GM19455 (cell line): ENCODE data around the gene TBC1D8.
"Not testable (repeated sequence)": the region's sequence is repeated elsewhere in the genome, so short reads cannot be mapped to it uniquely, and the experiment has no call there.

Experiments
- ATAC-seq: cut with Tn5 transposase; IDR thresholded peaks from one replicate; pipeline ENCODE4 v1.9.1; 2021; ENCODE audit not compliant: unreplicated experiment

The TBC1D8 gene

DNA sequence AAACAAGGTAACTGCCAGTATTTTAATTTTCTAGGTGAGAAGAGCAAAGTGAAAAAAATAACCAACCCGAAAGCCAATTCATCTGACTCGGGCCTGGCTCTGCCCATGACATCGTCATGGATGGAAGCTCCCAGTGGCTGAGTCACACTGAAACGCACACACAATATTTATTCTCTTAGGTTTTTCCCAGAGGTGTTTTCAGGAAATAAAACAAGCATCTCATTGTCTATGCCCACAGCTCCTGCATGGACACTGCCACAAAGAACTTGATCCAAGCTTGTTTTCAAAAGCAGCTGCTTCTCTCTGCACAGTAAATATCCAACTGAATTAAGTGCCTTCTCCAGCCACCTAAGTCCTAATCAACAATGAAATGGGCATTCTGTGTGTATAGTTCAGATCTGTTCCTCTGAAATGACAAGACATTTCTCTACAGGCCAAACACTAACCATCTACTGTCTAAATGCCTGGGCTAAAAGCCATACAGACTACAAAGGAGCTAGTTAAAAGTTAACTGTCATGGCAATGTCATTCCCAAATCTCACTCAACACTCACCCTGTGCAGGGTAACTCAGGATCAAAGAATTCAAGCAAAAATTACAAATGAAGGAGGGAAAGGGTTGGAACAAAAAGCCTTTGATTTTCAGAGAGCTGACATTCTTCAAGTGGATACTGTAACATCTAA, 86.2 kb downstream of the TBC1D8 start:
- ATAC-seq: no peak

DNA sequence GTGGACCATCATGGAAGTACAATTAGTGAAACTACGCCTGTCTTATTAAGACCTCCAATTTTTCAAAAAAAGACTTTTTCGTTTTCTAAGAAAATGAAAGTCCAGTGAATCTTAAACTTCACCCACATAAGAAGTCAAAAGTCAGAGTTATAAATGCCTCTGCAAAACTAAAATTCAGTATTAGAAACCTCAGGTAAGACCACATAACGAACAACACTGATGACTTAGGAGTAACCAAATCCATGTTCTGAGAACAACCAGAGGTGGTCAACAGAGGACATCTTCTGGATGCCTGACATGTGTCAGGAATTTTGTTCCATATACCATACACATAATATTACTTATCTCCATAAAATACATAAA, 86.7 kb downstream of the TBC1D8 start:
- no peak for ATAC-seq

DNA sequence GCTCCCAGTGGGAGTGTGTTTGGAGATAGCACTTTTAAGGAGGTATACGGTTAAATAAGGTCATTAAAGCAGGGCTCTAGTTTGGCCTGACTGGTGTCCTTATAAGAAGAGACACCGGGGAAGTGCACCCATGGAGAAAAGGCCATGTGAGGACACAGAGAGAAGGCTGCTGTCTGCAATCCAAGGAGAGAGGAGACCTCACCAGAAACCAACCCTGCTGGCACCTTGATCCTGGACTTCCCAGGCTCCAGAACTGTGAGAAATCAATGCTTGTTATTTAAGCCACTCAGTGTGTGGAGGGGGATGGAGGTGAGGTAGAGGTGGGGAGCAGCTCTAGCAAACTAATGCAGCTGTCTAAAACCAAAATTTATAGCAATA, 87.1 kb downstream of the TBC1D8 start:
- no peak for ATAC-seq

DNA sequence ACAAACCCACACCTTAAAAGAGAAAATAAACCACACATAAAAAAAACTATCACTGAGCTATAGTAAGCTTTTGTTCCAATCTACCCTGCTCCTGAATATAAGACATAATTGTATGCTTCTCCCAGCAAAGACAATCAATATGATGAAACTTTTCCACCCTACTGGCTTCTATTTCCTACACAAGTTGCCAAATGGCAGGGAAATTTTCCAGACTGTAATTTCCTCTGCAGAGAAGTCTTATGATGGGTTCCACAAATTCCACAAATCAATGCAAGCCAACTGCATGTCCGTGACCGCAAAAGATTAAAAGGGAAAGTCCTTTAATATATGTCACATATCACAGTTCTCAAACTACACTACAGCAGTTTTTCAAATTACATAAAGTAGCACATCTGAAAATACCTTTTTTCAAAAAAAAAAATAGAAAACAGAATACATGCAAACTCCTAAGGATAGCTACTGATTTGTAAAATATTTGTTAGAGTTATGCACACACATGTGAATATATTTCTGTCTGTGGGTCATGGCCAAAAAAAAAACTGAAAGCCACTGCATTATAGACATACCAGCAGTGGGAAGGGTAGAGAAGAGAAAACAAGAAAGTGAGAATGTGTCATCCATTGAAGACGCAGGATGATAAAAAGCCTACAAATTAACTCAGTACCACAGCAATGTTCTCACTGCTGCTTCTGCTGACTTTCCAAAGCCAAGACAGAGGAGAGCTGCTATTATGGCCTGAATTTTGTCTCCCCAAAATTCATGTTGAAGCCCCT, 87.6 kb downstream of the TBC1D8 start:
- ATAC-seq: no peak

DNA sequence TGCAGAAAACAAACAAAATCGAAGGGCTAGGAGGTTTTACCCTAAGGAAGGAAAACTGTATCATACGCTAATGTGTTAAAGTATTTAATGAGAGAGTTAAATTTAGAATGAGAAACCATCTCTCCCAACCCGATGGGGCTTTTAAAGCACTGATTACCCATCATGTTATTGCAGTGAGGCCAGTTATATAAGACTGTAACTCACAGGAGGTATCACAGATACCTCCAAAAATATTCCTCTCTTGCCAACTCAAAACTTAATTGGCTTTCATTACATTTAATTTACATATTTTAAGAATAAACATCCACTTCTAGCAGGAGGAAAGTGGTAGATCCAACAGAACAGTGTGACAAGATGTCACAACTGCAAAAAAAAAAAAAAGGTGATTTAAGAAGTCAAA, 92.8 kb downstream of the TBC1D8 start:
- ATAC-seq: no peak

DNA sequence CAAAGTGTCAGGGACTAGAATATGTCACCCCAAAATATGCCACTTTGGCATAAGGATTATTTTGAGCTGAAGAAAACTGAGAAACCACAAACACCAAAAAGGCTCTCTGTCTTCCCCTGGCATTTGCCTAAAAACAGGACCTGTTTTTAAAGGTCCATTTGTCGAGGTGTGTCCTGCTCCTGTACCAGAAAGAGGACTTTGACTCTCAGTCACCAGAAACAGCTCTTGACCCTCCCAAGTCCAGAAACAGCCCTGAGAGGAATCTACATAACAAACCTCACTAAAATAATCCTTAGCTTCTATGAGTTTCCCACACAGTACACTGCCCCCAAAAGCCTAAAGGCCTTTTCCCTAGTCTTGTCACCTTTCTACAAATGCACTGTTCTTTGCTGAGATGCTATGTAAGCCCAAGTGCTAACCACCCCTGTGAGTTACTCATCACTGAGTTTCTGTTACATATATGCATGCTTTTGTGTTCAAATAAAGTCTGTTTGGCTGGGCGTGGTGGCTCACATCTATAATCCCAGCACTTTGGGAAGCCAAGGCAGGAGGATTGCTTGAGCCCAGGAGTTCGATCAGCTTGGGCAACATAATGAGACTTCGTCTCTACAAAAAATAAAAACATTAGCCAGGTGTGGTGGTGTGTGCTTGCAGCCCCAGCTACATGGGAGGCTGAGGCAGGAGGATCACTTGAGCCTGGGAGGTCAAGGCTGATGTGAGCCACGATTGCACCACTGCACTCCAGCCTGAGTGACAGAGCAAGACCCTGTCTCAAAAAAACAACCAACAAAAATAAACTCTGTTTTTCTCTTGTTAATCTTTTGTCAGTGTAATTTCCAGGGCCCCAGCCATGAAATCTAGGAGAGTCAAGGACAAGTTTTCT, 93.9 kb downstream of the TBC1D8 start:
- ATAC-seq: no peak

DNA sequence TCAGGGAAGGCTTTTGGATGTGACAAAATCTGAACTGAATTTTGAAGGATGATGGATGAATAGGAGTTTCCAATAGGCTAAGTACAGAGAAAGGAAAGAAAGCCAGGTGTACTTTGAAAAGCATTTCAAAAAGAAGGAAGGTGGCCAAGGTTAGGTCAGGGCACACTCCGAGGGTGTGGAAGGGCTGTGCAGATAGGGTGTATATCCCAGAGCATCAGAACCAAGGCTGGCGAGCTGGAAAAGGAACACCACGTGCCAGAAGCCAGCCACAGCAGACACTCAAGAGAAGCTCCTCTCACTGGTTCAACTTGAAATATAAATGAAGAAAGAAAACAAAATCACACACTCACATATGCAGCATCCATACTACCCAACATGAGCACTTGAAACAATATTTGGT, 98.1 kb downstream of the TBC1D8 start:
- ATAC-seq: no peak

DNA sequence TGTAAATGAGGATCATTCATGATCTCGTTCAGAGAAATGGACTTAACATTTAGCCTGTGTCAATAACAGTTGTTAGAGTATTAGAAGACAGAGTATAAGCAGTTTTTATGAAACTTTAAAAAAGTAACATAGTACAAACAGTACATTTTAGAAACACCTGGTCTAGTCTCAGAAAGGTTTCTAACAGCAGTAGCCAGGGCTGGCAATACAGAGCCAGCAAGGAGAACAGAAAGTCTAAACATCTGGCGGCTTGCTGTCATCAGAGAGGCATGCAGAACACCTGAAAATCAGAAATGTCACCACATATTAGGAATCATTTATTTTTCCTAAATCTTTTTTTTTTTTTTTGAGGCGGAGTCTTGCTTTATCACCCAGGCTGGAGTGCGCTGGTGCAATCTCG, 99.0 kb downstream of the TBC1D8 start:
- ATAC-seq: no peak

DNA sequence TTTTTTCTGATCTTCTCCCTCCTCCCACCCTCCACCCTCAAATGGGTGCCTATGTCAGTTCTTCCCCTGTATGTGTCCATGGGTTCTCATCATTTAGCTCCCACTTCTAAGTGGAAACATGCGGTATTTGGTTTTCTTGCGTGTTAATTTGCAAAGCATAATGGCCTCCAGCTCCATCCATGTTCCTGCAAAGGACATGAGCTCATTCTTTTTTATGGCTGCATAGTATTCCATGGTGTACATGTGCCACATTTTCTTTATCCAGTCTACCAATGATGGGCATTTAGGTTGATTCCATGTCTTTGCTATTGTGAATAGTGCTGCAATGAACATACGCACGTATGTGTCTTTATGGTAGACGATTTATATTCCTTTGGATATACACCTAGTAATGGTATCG, 100.3 kb downstream of the TBC1D8 start:
- ATAC-seq: not testable (repeated sequence)

DNA sequence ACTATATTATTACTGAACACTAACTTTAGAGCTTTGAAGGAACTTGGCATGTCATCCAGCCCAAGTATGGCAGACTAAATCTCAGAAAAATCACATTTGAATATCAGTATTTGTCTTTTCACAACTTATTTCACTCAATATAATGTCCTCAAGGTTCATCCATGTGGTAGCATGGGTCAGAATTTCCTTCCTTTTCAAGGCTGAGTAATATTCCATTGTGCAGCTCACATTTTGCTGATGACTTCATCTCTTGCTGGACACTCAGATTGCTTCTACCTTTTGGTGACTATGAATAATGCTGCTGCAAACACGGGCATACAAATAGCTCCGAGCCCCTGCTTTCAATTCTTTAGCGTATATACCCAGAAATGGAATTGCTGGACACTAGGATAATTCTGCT, 102.4 kb downstream of the TBC1D8 start:
- no peak for ATAC-seq

DNA sequence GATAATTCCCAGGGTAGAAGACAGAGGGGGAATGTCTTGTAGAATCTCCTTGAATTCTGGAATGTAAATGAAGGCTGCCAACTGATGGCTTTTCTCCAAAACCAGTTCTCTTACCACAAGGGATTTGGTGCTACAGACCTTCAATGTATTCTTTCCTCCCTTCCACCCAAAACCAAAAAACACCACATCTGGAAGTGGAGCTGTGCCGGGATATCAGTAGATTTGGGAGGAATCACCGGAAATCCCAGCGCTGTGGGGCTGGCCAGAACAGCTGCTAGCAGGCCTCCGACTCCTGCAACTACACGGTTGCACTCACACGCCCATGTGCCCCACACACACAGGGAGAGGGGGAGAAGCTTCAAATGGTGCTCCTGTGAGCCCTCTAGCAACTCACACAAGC, 103.4 kb downstream of the TBC1D8 start:
- no peak for ATAC-seq

DNA sequence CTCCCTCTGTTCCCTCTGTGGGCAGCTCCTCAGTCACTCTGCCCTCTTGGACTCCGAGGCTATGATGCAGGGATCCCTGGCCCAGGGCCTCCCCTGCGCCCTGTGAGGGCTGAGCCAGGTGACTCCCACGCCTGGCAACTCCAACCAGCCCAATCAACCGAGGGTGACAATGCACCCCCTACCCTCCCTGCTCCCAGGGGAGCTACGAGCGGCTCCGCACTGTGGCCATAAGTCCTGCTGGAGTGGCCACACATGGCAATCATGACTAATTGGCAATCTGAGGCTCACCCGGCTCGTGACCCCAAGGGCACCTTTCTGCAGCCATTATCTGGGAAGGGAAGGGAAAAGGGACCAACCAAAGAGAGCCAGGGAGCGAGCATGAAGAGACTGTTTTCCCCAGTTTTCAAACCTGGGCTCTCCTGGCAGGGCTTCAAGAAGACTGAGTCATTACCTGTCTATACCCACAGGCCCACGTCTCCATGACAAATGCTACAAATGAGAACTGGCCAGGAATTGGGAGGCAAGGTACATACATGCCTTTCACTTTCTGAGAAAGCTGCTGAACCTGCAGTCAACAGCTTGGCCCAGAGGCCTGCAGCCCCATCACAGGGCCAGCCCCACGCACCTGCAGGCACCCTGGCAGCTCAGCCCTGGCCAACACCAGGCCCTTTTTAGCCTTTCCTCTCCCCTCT, 104.0 kb downstream of the TBC1D8 start:
- no peak for ATAC-seq

DNA sequence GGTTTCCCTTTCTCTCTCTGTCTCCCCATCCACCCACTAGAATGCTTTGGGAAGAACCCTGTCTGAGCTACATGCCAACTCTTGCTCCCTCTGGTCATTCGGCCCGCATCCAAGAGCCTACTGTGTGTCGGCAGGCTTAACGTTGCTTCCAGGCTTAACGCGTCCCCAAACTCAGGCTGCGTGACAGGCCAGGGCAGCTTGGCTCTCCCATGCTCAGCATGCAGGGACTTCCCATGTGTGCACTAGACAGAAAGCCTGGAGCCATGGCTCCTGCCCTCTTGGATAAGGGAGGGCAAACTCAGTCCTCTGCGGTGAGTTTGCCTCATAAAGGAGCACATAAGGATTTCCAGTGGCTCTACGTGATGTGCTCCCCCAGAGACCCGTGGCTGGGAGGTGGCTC, 105.9 kb downstream of the TBC1D8 start:
- no peak for ATAC-seq

DNA sequence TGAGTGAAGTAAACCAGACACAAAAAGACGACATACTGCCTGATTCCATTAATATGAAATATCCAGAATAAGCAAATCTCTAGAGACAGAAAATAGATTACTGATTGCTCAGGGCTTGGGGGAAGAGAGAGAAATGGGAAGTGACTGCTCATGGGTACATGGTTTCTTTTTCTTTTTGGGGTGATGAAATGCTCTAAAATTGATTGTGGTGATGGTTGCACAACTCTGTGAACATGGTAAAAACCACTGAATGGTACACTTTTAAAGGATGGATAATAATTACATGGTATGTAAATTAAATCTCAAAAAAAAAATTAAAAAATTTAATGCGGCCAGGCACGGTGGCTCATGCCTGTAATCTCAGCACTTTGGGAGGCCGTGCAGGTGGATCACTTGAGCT, 109.8 kb downstream of the TBC1D8 start:
- no peak for ATAC-seq

DNA sequence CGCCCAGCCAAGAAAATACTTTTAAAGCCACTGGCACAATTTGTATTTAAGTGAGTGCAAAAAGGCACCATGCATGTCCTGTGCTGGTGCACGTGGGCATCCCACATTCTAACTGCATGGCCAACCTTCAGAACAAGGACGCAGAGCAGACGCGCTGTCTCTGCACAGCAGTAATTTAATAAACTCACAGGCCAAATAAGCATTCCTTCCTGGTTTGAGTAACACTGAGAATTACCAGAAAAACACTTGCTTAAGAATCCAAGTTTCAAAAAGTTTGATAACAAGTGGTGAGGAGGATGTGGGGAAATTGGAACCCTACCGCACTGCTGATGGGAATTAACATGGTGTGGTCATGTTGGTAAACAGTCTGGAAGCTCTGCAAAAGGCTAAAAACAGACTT, 110.4 kb downstream of the TBC1D8 start:
- ATAC-seq: no peak

DNA sequence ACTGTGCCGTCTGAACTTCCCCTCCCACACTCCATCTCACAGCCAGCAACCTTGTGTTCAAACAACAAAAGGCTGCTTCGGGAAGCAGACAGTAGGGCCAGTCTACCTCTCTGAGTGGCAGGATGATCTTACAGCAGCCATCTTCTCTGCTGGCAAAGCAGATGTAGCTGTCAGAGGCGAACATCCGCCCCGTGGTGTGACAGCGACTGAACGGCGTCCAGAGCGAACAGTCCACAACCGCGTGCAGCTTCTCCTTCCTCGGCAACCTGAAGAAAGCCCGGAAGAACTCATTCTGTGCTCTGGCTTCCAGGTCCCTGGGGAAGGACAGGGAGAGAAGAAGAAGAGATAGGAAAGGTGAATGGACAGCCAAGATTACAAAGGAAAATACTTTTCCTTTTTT, 111.1 kb downstream of the TBC1D8 start:
- no peak for ATAC-seq

DNA sequence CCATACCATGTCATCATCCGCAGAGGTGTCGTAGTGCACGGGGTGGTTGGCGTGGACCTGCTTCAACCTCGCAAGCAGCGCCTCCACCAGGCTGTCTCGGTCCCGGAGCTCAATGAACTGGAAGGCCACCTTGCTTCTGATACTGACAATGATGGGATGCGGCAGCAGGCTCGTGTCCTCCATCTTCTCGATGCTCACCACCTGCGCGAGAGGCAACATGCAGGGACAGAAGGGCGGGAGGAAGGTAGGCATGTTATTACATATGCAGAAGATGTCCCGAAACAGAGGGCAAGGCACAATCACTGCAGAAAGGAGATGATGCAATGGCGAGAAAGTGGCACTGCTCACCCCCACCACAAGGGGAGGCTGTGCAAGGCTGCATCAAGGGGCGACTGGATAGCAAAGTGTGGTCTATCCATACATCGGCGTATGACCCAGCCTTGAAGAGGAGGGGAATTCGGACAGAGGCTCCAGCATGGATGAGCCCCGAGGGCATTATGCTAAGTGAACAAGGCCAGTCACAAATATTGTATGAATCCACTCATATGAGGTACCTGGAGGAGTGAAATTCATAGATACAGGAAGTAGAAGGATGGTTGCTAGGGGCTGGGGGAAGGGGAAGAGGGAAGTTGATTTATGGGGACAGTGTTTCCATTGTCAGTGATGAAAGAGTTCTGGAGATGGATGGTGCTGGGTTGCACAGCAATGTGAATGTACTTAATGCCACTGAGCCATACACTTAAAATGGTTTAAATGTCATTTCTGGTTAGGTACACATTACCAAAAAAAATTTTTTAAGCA, 112.5 kb downstream of the TBC1D8 start:
- no peak for ATAC-seq

DNA sequence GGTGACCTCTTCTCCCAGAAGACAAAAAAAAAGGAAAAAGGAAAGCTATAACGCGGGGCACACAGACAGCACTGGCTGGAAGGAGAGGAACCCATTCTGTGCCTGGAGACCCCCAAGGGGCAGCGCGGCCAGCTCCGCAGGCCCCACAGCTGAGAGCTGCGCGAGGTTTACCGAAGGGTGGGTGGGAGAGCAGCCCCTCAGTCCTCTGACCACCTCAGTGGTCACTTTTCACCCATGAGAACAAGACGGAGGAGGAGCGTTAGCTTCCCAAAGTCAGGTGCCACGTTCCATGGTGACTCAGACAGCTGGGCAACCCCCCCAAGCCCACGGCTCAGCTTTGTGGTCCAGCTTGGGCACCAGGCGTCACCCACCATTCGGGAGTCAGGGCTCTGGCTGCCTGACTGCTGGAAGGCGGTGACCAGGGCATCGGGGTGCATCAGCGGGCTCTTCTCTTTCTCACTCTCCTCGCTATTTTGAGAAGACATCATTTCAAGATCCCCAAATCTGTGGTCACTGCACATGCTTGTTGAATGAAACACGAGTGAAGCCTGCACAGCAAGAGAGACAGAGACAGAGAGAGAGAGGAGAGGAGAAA, 113.9 kb downstream of the TBC1D8 start:
- no peak for ATAC-seq

DNA sequence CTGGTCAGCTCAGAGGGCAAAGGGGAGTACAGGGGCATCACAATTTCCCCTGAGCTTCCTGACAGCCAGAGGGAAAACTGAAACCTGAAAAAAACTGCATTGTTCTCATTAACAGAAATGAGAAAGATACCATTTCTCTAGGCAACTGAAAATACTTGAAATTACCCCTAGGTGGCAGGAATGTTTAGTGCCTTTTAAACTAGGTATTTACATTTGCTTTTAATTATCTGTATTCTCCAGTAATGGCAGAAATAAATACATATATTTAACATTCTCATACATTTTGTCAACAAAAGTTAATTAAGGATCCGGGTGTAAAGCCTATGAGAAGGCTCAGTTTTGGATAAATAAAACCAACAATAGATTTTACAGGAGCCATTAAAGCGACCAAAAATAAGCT, 114.6 kb downstream of the TBC1D8 start:
- ATAC-seq: no peak

DNA sequence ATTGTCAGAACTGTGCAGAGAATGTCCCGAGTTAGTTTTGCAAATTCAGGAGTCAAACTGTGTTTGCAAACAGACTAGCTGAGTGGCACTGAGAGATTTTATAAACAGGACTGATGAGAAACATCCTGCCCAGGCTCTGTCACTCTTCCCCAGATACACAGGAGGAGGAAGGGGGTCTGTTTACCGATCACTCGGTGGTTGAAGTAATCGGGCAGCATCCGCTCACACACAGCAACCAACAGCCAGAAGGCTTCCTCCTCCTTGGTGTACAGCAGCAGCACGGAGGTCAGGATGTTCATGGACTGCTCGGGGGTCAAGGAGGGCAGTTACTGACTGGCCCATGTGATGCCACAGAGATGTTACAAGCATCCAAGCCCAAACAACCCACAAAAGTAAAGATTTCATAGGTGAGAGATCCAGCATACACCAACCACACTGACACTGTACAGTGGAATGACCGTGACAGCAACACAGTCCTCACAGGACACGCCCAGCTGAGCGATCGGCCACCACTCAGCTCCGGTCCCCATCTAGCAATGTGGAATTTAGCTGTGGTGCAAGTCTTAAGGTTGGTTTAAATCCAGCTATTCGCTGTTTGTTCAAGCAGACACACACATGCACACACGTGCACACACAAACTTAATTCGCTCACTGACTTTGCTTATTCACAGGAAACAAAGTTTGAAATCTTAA, 119.0 kb downstream of the TBC1D8 start:
- ATAC-seq: no peak
